ENCODE results near the gene OOSP4A. TPM values are rescaled to one million over a fixed set of nuclear protein-coding genes. Genes with fewer than 3 reads are reported as not detected.

The OOSP4A gene
- total and polyA plus RNA-seq, 2 donors (not counting 1 experiment from before 2014, with no cell fraction given), result not detected

- Histone ChIP-seq H3K79me2 (ENCODE audit: control insufficient read depth, insufficient read depth, low read length) (no peaks in the 10 kb centered on the region), H3K36me3 (ENCODE audit: control insufficient read depth, insufficient read depth, low read length) (no peaks in the 10 kb centered on the region), H3K4me3 (replicated peaks in 1 of 4; ENCODE audit: control extremely low read depth in 1 of 4, insufficient read depth in 1 of 4, low read depth in 3 of 4, low read length in 4 of 4) (no peak overlapping the region), H3K9me3 (ENCODE audit: control insufficient read depth, insufficient read depth, low read depth, low read length) (no peaks in the 10 kb centered on the region), H3K27me3 (ENCODE audit: control insufficient read depth, insufficient read depth, low read length) (no peaks in the 10 kb centered on the region), H2AFZ (ENCODE audit: low read length) (no peak overlapping the region), H3K4me2 (ENCODE audit: extremely low read depth, insufficient read depth, low read length) (no peak overlapping the region), H4K20me1 (ENCODE audit: control insufficient read depth, extremely low read depth, insufficient read depth, low read length) (no peaks in the 10 kb centered on the region), H3K27ac (ENCODE audit: insufficient read depth, low read length) (no peak overlapping the region), H3K9ac (ENCODE audit: insufficient read depth, low read length) (no peak overlapping the region), H3K4me1 (ENCODE audit: control insufficient read depth, extremely low read depth, insufficient read depth, low read length) (no peaks in the 10 kb centered on the region)
- TF ChIP-seq EZH2 (IDR thresholded peaks at IDR 0.05; ENCODE audit: low read length, missing control alignments), result no peak
- no peak for TF ChIP-seq CTCF (conservative IDR thresholded peaks at IDR 0.05 in 1 of 2, IDR thresholded peaks at IDR 0.05 in 1 of 2; ENCODE audit: low read depth in 1 of 2, low read length in 2 of 2)
- no peak for DNase-seq (ENCODE audit: low read depth in 2 of 2)
These were observed 4.0 kb downstream of the OOSP4A start for GRCh38 chr11:59967677-59968394.

GRCh38 chr11:59968395-59968783, 4.6 kb downstream of the OOSP4A start:
- H3K4me3 ChIP-seq (replicated peaks in 1 of 4; ENCODE audit: control extremely low read depth in 1 of 4, insufficient read depth in 1 of 4, low read depth in 3 of 4, low read length in 4 of 4), result no peak overlapping the region
- H3K4me1 ChIP-seq (ENCODE audit: control insufficient read depth, extremely low read depth, insufficient read depth, low read length), result no peaks in the 10 kb centered on the region
- no peaks in the 10 kb centered on the region for H3K36me3 ChIP-seq (ENCODE audit: control insufficient read depth, insufficient read depth, low read length)
- H3K9me3 ChIP-seq (ENCODE audit: control insufficient read depth, insufficient read depth, low read depth, low read length), result no peaks in the 10 kb centered on the region
- H3K9ac ChIP-seq (ENCODE audit: insufficient read depth, low read length), result no peak overlapping the region
- TF ChIP-seq EZH2 (IDR thresholded peaks at IDR 0.05; ENCODE audit: low read length, missing control alignments) (no peak), CTCF (conservative IDR thresholded peaks at IDR 0.05 in 1 of 2, IDR thresholded peaks at IDR 0.05 in 1 of 2; ENCODE audit: low read depth in 1 of 2, low read length in 2 of 2) (no peak)
- H2AFZ ChIP-seq (ENCODE audit: low read length), result no peak overlapping the region
- H3K79me2 ChIP-seq (ENCODE audit: control insufficient read depth, insufficient read depth, low read length), result no peaks in the 10 kb centered on the region
- no peak overlapping the region for H3K27ac ChIP-seq (ENCODE audit: insufficient read depth, low read length)
- DNase-seq (ENCODE audit: low read depth in 2 of 2), result no peak
- no peak overlapping the region for H3K4me2 ChIP-seq (ENCODE audit: extremely low read depth, insufficient read depth, low read length)
- no peaks in the 10 kb centered on the region for H3K27me3 ChIP-seq (ENCODE audit: control insufficient read depth, insufficient read depth, low read length)
- no peaks in the 10 kb centered on the region for H4K20me1 ChIP-seq (ENCODE audit: control insufficient read depth, extremely low read depth, insufficient read depth, low read length)

GRCh38 chr11:59973097-59973496, 9.3 kb downstream of the OOSP4A start:
- TF ChIP-seq EZH2 (IDR thresholded peaks at IDR 0.05; ENCODE audit: low read length, missing control alignments), result no peak
- no peak for TF ChIP-seq CTCF (conservative IDR thresholded peaks at IDR 0.05 in 1 of 2, IDR thresholded peaks at IDR 0.05 in 1 of 2; ENCODE audit: low read depth in 1 of 2, low read length in 2 of 2)
- H2AFZ ChIP-seq (ENCODE audit: low read length), result no peak overlapping the region
- no peak overlapping the region for H3K4me3 ChIP-seq (replicated peaks in 1 of 4; ENCODE audit: control extremely low read depth in 1 of 4, insufficient read depth in 1 of 4, low read depth in 3 of 4, low read length in 4 of 4)
- H3K27me3 ChIP-seq (ENCODE audit: control insufficient read depth, insufficient read depth, low read length), result no peaks in the 10 kb centered on the region
- no peak for DNase-seq (ENCODE audit: low read depth in 2 of 2)
- H3K4me2 ChIP-seq (ENCODE audit: extremely low read depth, insufficient read depth, low read length), result no peak overlapping the region
- H3K9me3 ChIP-seq (ENCODE audit: control insufficient read depth, insufficient read depth, low read depth, low read length), result no peaks in the 10 kb centered on the region
- H3K36me3 ChIP-seq (ENCODE audit: control insufficient read depth, insufficient read depth, low read length), result no peaks in the 10 kb centered on the region
- H3K9ac ChIP-seq (ENCODE audit: insufficient read depth, low read length), result no peak overlapping the region
- no peak overlapping the region for H3K27ac ChIP-seq (ENCODE audit: insufficient read depth, low read length)
- H3K4me1 ChIP-seq (ENCODE audit: control insufficient read depth, extremely low read depth, insufficient read depth, low read length), result no peaks in the 10 kb centered on the region
- H4K20me1 ChIP-seq (ENCODE audit: control insufficient read depth, extremely low read depth, insufficient read depth, low read length), result no peaks in the 10 kb centered on the region
- H3K79me2 ChIP-seq (ENCODE audit: control insufficient read depth, insufficient read depth, low read length), result no peaks in the 10 kb centered on the region

Measured in fibroblast of lung (primary cell).